Hindlimb muscle (tissue), 1 donor: ENCODE measurements around the gene MAP2. TPM values are rescaled to one million over a fixed set of nuclear protein-coding genes. Genes with fewer than 3 reads are reported as not detected.

ENCODE experiments used
- DNase-seq: peaks from one replicate; pipeline ENCODE4 v3.0.0-alpha.2; 2013
- polyA plus RNA-seq: library from polyadenylated mRNA; unstranded; fragments of 120-200 nt; gene quantifications from one replicate; pipeline ENCODE4 v1.2.1, GENCODE V29; 2013; ENCODE audit not compliant: insufficient read length

The MAP2 gene
- polyA plus RNA-seq, 1 donor, result 6.2 TPM

- DNase-seq, result no peak
Observed at GRCh38 chr2:209425471-209426071, 1.7 kb downstream of the MAP2 start.

DNA sequence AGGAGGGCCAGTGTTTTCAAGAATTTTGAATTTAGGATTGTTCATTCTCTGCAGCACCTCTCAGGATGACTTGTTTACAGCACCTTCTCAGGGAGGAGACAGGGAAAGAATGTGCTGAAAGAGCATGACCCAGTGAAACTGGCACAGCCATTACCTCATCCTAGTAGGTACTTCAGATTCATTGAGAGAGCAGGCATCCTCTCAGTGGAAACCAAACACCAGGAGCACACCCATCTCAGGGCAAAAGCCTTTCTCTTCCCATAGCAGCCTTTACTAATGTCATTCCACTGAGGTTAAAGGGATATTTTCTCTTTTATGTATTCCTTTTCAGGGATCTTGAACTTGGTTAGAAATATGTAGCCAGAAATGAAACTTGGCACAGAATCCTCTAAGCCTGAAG is 2.6 kb downstream of the MAP2 start:
- DNase-seq, result no peak

DNA sequence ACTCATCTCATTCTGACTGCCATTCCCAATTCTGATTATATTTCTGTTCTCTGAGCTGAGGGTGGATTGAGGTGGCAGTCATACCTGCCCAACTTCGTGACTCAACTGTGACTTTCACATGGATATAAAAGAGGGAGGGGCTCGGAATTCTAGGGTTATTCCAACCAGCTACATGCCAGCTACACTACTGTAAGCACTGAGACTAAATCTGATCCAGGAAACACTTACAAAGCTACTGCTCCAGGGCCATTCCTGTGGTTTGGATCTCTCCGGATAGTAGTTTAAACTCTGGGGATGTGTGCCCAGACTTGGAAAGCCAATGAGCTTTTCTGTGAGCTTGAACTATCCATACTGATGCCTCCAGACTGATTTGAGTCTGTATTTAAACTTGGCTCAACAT is 7.9 kb downstream of the MAP2 start:
- no peak for DNase-seq

DNA sequence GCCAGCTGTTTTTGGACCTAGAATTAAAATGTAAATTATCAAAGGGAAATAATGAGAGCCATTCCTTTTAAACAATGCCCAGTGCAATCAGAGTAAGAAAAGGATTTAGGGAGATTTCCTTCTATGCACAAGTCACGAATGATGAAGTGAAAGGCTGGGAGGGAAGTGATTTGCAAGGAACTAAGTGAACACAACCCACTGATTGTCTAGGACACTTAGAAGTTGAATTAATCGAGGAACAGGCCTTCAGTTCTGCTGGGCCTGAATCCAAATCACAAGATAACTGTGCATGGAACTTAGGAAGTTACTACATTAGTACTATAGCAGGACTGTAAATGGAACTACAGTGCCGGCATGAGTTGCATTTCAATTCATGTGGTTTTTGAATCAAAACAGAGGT is 17.7 kb downstream of the MAP2 start:
- no peak for DNase-seq

GRCh38 chr2:209442939-209443338 is 19.1 kb downstream of the MAP2 start:
- DNase-seq, result no peak

DNA sequence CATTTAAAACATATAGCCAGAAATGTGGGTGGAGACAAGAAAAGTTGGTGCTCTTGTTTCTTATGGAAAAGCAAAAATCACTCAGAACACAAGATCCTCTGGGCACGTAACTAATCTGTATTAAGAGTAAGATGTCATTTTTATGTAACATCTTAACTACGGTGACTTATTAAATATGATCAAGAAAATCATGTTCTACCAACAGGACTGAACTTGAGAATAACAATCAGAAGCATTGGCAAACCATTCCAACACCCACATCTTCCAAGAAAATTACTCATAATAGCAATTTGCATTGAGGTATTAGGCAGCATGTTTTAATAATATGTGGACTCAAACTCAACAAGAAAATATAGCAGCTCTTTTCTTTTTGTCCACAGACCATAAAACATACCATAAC is 21.6 kb downstream of the MAP2 start:
- no peak for DNase-seq

DNA sequence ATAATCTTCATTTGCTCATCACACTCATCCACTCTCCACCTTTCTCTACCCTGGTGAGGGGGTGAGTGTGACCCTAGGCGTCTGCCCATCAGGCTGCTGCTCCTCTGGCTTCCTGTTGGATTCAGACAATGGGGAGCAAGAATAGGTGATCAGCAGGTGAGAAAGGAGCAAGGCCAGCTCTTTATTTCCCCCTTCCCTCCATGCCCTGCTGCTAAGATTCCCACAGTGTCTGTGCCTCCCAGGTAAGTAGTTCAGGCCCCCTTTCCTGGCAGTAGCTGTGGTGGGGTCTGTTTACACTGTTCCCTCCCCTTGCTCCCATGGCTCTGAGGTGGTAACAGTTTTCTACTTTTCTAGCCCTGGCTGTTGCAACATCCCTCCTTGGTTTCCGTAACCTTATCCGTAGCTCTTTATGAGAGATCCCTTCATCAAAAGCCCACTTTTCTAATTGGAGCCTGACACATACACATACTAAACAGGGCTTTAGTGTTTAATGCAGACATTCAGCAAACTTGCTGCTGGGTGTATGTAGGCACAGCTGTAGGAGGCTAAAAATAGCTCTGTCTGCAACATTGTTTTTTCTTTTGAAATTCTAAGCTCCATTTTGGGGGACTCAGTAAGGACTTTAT is 27.5 kb downstream of the MAP2 start:
- no peak for DNase-seq

GRCh38 chr2:209456489-209456888 is 32.6 kb downstream of the MAP2 start:
- no peak for DNase-seq

DNA sequence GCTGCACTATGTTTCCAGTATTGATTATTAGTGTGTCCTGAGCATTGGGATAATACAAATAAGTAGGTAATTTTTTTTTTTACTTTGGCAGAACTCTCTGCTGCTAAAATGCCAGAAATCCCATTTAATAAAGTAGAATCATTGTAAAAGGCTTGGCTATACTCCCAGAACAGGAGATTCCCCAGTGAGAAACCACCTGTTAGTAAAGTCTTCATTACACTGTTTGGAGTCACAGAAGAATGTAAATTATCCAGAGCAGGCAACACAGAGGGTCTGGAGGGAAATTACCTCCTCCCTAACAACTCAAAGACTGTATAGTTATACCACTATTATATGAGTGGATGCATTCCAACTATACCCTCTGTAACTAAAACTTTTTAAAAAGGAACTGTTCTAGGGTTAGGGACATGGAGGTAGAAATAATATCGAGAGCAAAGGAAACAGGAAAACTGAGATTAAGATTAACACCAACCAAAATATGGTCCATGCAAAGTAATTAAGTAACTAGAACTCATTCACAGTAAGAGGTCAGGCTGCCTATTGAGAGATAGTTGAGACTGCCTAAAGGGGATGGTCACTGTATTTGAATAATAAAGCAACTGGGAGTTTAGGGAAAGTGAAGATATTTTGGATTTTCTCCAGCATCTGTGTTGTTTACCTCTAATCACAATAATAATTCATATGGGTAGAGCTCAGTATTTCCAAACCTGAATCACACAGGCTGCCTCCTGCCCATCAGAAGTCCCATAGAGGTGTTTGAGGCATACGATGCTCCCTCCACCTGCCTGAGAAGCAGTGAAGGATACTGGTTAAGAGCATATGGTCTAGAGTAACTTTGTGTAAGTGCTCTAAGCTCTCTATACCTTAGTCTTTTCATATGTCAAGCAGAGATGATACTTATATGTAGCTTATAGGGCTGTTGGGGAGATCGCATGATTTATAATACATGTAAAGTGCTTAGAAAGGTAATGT is 34.4 kb downstream of the MAP2 start:
- DNase-seq, result peak; percentile 23

DNA sequence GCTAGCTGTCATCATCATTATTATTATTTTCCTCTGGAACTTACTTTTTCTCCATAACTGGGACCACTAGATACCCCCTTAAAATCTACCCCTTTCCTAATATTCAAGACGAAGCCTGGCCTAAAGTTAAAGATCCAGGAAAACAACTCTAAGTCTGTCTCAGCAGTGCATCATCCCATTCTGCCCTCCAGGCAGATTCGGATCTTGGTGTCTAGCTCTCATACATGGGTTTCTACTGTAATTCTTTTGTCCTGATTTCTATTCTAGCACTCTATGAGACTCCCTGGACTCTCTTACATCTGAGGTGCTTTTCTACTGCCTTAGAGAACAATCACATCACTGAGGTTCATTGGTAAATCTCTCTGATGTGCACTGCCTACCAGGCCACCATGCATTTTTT is 35.5 kb downstream of the MAP2 start:
- DNase-seq, result no peak

DNA sequence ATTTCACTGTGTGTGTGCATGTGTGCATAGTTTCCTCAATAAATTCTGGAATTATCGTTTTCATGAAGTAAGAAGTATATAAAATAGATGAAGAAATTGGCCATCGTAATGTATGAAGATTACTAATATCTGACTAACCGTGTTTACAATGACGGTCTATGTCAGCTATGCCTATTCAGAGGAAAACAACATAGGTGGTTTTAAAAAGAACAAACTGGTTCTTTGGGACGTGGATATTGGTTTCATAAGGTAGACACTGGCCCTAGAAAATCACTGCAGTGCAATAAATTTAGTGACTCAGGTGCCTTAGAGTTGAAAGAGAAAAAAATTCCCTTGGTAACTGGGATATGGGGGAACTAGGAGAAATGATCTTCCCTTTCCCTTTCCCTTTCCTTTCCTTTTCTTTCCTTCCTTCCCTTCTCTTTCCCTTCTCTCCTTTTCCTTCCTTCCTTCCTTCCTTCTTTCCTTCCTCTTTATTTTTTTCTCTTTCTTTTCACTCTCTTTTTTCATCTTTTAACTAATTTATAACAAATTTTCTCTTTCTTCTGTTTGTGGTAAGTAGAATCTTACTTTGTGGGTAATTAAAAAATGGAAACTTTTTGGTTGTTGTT is 36.4 kb downstream of the MAP2 start:
- DNase-seq, result no peak

- DNase-seq, result no peak
Observed at GRCh38 chr2:209463226-209463625, 39.4 kb downstream of the MAP2 start.

DNA sequence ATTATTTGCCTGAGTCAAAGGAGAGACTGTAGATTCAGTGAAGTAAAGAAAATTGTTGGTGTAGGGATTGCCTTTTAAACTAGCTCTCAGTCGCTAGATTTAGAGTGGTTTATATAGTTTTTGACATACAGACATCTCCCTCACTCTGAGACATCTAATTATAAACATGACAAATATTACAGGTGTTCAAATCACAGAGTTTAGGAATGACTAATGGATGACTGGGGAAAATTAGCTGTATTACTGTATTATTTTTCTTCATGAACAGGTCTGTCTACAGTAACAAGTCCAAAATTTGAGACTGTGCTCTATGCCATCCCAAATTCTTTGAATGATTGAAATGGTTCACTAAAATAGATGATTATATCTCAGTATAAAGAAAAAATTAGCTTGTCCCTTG is 40.0 kb downstream of the MAP2 start:
- no peak for DNase-seq

GRCh38 chr2:209468846-209469245 is 45.0 kb downstream of the MAP2 start:
- DNase-seq, result no peak

DNA sequence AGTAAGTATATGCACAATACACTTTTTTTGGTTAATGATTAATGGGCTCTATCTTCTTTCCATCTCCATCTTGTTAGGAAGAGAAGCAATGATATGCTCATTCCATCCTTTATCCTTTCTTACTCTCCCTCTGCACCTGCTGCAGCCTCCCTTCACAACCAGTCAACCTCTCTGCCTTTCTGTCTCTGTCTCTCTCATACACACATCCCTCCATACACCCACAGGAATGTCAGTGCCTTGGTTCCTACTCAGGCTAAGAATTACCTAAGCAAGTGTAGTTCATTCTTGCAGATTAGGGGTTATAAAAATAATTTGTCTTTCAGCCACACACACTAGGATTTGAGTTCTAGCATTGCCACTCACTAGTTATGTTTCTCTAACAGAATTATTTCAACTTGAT is 45.6 kb downstream of the MAP2 start:
- no peak for DNase-seq

DNA sequence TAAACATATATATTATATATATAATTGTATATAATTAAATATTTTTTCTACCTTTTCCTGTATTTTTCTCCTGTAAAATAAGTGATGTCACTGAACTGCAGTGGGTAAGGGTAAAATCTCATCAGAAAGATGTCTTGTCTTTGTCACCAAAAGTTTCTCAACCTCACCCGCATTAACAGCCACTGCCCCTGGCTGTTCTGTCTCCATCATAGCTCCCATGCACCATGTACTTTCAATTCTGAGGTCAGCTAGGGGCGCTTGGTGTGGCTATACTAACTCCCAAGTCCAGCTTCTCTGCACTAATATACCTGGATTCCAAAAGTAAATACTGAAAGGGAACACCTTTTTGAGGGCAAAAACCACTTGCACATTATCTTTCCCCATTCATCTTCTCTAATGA is 46.6 kb downstream of the MAP2 start:
- DNase-seq, result no peak

GRCh38 chr2:209471037-209471436 is 47.2 kb downstream of the MAP2 start:
- DNase-seq, result no peak

DNA sequence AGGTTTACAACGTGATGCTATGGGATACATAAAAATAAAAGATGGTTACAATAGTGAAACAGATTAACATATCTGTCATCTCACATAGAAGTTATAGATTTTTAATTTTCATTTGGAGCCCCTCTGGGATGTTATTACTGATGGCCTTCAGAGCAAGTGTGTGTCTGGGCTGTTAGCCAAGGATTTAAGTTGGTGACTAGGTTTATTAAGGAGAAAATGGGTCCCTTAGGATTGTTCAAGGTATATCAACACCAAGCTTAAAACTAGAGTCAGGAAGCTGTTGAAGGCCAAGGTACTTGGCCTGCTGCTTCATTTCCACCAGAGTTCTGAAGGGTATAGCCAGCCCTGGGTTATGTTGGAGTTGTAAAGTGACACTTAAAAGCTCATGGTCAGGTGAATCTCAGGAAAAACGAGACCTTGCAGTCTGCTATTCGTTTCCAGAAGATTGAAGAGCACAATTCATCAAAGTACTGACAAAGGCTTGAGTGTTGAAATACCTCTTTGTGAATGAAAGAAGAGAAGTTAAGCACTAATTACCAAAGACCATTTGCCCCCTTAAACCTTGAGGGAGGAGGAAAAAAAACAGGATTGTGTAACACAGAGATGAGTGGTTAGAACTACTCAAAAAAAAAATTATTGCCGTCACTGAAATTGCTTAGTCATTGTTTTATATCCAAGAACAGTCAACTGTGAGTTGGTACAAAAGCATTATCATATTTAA is 48.4 kb downstream of the MAP2 start:
- no peak for DNase-seq

DNA sequence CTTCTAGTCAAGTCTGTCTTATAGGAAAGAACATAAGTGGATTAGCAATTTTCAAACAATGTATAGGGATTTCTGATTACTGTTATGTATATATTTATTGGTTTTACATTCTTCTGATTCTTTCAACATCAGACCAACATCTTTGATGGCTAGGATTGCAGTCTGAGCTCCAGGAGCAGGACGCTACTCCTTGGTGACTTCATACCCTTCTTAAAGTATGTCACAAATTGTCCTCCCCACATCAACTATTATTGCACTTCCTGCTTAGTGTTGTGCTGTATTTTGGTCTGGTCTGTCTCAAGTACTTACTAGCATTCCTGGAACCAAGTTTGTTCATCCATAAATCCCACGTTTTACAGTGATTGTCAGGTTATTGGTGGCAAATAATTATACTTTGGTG is 49.0 kb downstream of the MAP2 start:
- DNase-seq, result no peak

DNA sequence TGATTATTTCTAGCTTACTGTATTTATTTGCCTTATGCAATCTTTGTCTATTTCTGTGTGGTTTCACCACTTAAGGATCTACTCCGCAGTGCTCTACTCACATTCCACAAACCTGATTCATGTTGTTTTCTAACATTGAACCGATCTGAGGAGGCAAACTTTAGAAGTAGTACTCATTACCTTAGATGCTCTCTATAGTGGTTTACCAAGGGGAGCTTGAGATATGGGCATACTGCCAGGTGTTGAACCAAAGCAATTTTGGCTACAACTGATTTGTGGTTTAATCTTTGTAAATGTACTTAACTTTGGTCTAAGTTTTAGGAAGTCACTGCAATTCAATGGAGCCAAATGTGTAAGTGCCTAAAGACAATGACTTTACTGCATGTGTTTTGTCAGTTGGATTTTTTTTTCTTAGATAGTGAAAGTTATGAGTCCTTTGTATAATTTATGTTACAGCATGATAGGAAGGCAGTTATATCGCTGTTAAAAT is 50.1 kb downstream of the MAP2 start:
- no peak for DNase-seq

DNA sequence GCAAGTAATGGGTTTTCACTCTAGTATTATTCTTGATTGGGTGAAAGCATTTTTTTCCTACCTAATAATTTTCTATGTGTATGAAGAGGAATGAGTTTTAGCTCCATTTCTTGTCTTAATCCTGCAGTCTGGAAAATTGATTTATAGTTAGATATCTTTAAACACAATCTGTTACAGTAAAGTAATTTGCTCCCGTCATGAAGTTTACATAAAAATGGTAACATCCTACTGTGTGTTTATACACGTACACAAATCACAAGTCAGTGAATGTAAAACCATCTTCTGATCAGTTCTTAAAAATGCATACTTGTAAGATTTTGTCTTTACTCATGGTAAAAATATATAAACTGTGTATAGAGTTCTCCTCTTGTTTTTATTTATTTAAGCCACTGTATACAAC is 51.1 kb downstream of the MAP2 start:
- no peak for DNase-seq
